ENCODE measurements around the gene RAPGEF4. TPM values are rescaled to one million over a fixed set of nuclear protein-coding genes. Genes with fewer than 3 reads are reported as not detected.

RAPGEF4 gene
- total and polyA plus RNA-seq, 2 of the 13 experiments (the other 11 are each of a cell fraction or from before 2014, with no cell fraction given), result 0.78 to 0.91 TPM

DNA sequence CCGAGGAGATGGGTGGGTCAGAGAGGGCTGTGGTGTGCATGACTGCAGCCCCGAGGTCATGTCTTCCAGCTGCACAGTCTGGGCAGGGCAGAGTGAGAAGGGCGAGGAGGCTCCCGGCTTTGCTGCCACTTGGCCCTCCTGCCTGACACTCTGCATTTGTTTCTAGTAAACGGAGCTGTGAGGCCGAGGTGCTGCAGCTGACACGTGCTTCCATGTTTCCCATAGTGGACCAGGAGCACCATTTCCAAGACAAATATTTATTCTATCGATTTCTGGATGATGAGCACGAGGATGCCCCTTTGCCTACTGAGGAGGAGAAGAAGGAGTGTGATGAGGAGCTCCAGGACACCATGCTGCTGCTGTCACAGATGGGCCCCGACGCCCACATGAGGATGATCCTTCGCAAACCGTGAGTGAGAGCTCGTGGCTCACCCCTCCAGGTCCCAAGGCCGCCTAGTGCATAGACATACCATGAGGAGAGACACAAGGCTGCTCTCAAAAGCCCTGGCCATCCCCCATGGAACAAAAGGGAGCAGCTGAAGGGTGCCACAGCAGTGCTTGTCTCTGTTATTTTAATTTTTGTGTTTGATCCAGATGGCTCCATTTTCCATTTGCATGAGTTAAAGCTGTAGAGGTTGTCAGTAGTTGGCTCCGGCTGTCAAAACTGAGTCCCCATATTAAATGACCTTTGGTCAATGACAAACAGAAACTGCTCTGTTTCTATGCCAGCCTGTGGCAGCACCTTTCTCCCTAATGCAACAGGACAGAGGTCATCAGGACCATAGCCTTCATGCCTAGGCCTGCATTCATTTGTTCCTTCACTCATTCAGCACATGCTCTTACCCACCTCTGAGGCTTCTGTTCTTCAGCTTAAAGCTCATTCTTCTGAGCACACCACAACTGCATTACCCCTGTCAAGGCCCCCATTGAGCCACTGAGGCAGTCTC lies 231.7 kb downstream of the RAPGEF4 start (continued):
- TF ChIP-seq, protein P1, sequence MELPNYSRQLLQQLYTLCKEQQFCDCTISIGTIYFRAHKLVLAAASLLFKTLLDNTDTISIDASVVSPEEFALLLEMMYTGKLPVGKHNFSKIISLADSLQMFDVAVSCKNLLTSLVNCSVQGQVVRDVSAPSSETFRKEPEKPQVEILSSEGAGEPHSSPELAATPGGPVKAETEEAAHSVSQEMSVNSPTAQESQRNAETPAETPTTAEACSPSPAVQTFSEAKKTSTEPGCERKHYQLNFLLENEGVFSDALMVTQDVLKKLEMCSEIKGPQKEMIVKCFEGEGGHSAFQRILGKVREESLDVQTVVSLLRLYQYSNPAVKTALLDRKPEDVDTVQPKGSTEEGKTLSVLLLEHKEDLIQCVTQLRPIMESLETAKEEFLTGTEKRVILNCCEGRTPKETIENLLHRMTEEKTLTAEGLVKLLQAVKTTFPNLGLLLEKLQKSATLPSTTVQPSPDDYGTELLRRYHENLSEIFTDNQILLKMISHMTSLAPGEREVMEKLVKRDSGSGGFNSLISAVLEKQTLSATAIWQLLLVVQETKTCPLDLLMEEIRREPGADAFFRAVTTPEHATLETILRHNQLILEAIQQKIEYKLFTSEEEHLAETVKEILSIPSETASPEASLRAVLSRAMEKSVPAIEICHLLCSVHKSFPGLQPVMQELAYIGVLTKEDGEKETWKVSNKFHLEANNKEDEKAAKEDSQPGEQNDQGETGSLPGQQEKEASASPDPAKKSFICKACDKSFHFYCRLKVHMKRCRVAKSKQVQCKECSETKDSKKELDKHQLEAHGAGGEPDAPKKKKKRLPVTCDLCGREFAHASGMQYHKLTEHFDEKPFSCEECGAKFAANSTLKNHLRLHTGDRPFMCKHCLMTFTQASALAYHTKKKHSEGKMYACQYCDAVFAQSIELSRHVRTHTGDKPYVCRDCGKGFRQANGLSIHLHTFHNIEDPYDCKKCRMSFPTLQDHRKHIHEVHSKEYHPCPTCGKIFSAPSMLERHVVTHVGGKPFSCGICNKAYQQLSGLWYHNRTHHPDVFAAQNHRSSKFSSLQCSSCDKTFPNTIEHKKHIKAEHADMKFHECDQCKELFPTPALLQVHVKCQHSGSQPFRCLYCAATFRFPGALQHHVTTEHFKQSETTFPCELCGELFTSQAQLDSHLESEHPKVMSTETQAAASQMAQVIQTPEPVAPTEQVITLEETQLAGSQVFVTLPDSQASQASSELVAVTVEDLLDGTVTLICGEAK (IDR thresholded peaks at IDR 0.05), result no peak
- TF ChIP-seq, protein P1 (CRISPR knock-in tag; IDR thresholded peaks at IDR 0.05), result peak; percentile 62
- TF ChIP-seq RNF2 (conservative IDR thresholded peaks at IDR 0.05; ENCODE audit: low read depth), result peak; percentile 86
- no peak for TF ChIP-seq SRSF1 (optimal IDR thresholded peaks at IDR 0.05; ENCODE audit: low read depth, low read length)
- peak; percentile 64 for TF ChIP-seq BORCS8-MEF2B (CRISPR knock-in tag; IDR thresholded peaks at IDR 0.05)
- no peak for TF ChIP-seq ZBTB7B (CRISPR knock-in tag; IDR thresholded peaks at IDR 0.05)
- TF ChIP-seq ZNF607 (CRISPR knock-in tag; IDR thresholded peaks at IDR 0.05; ENCODE audit: borderline replicate concordance), result peak; percentile 72; the same call in 1 of the 2 replicates
- TF ChIP-seq ETV6 (CRISPR knock-in tag; conservative IDR thresholded peaks at IDR 0.05), result no peak
- no peak for TF ChIP-seq KDM4B (CRISPR knock-in tag; IDR thresholded peaks at IDR 0.05)
- TF ChIP-seq SETDB1 (CRISPR knock-in tag; IDR thresholded peaks at IDR 0.05; ENCODE audit: borderline replicate concordance), result no peak
- TF ChIP-seq, protein P2, sequence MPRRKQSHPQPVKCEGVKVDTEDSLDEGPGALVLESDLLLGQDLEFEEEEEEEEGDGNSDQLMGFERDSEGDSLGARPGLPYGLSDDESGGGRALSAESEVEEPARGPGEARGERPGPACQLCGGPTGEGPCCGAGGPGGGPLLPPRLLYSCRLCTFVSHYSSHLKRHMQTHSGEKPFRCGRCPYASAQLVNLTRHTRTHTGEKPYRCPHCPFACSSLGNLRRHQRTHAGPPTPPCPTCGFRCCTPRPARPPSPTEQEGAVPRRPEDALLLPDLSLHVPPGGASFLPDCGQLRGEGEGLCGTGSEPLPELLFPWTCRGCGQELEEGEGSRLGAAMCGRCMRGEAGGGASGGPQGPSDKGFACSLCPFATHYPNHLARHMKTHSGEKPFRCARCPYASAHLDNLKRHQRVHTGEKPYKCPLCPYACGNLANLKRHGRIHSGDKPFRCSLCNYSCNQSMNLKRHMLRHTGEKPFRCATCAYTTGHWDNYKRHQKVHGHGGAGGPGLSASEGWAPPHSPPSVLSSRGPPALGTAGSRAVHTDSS (CRISPR knock-in tag; conservative IDR thresholded peaks at IDR 0.05), result no peak
- TF ChIP-seq ZNF460 (CRISPR knock-in tag; IDR thresholded peaks at IDR 0.05; ENCODE audit: borderline replicate concordance), result no peak
- TF ChIP-seq, protein P3, sequence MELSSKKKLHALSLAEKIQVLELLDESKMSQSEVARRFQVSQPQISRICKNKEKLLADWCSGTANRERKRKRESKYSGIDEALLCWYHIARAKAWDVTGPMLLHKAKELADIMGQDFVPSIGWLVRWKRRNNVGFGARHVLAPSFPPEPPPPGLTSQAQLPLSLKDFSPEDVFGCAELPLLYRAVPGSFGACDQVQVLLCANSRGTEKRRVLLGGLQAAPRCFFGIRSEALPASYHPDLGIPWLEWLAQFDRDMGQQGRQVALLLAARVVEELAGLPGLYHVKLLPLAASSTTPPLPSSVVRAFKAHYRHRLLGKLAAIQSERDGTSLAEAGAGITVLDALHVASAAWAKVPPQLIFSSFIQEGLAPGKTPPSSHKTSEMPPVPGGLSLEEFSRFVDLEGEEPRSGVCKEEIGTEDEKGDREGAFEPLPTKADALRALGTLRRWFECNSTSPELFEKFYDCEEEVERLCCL (CRISPR knock-in tag; IDR thresholded peaks at IDR 0.05; ENCODE audit: borderline replicate concordance), result no peak
- no peak for TF ChIP-seq ELF4 (CRISPR knock-in tag; IDR thresholded peaks at IDR 0.05; ENCODE audit: borderline replicate concordance)
- TF ChIP-seq, protein P4, sequence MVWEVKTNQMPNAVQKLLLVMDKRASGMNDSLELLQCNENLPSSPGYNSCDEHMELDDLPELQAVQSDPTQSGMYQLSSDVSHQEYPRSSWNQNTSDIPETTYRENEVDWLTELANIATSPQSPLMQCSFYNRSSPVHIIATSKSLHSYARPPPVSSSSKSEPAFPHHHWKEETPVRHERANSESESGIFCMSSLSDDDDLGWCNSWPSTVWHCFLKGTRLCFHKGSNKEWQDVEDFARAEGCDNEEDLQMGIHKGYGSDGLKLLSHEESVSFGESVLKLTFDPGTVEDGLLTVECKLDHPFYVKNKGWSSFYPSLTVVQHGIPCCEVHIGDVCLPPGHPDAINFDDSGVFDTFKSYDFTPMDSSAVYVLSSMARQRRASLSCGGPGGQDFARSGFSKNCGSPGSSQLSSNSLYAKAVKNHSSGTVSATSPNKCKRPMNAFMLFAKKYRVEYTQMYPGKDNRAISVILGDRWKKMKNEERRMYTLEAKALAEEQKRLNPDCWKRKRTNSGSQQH (CRISPR knock-in tag; IDR thresholded peaks at IDR 0.05; ENCODE audit: low read depth), result no peak

Measured in HepG2 (cell line).